SK-N-SH (cell line): ENCODE data around the gene TMPRSS13. TPM values are rescaled to one million over a fixed set of nuclear protein-coding genes. Genes with fewer than 3 reads are reported as not detected.

ENCODE experiments used
- CTCF ChIA-PET: fragments of 300-600, 350-600 bp; formaldehyde crosslinking; extraction: SDS; loops from one replicate; lab custom pipeline; 2021; lab: Yijun Ruan, JAX
- POLR2A ChIA-PET: fragments of 350-600 bp; sonication (Branson Sonifier 250); formaldehyde crosslinking; extraction: SDS; loops from one replicate; lab custom pipeline; 2020; ENCODE audit warnings: antibody characterized with exemption, inconsistent platforms; lab: Yijun Ruan, JAX
- DNase-seq: peaks from one replicate; pipeline ENCODE4 v3.0.0; 2012
- H2AFZ ChIP-seq: fragments of 200-600 bp; sonication (generic); 2 replicates; pipeline ENCODE4 v1.8.1; 2016; ENCODE audit warnings: antibody characterized with exemption, mild to moderate bottlenecking, low read depth
- H3F3A ChIP-seq: fragments of 200-600 bp; sonication (generic); replicated peaks from 2 replicates; pipeline ENCODE3; 2016; ENCODE audit warnings: antibody characterized with exemption, mild to moderate bottlenecking; ENCODE audit not compliant: insufficient read depth
- H3K27ac ChIP-seq, 2 experiments: fragments of 200-500 bp in 1 of 2; fragments of 200-600 bp in 1 of 2; sonication (Bioruptor generic) in 1 of 2; sonication (generic), shearing (Covaris generic) in 1 of 2; 2 replicates each; pipeline versions ENCODE4 v1.5.1 to v1.6.1; 2014 to 2016; ENCODE audit warnings: low read depth in 2 of 2, inconsistent platforms in 1 of 2, low read length in 1 of 2, mild to moderate bottlenecking in 1 of 2, mixed read lengths in 1 of 2
- H3K27me3 ChIP-seq: fragments of 200-600 bp; sonication (generic), shearing (Covaris generic); 2 replicates; pipeline ENCODE4 v1.6.1; 2016; ENCODE audit warnings: mixed run types; ENCODE audit not compliant: insufficient read depth
- H3K36me3 ChIP-seq, 2 experiments: fragments of 200-500 bp in 1 of 2; fragments of 200-600 bp in 1 of 2; sonication (Bioruptor generic) in 1 of 2; sonication (generic) in 1 of 2; replicated peaks in 1 of 2; 2 replicates each; pipeline versions ENCODE3 to v1.5.1; 2014 to 2016; ENCODE audit warnings: low read length in 1 of 2, mild to moderate bottlenecking in 1 of 2; ENCODE audit not compliant: insufficient read depth in 2 of 2, control insufficient read depth in 1 of 2
- H3K4me1 ChIP-seq, 2 experiments: fragments of 200-500 bp in 1 of 2; fragments of 200-600 bp in 1 of 2; sonication (Bioruptor generic) in 1 of 2; sonication (generic), shearing (Covaris generic) in 1 of 2; 2 replicates each; pipeline versions ENCODE4 v1.5.1 to v1.6.1; 2014 to 2016; ENCODE audit warnings: low read depth in 1 of 2, low read length in 1 of 2, mixed run types in 1 of 2; ENCODE audit not compliant: insufficient read depth in 2 of 2, control insufficient read depth in 1 of 2
- H3K4me2 ChIP-seq: fragments of 200-600 bp; sonication (generic), shearing (Covaris generic); 2 replicates; pipeline ENCODE4 v1.6.1; 2017; ENCODE audit warnings: mixed run types
- H3K4me3 ChIP-seq, 2 experiments: fragments of 200-500 bp in 1 of 2; fragments of 200-600 bp in 1 of 2; sonication (Bioruptor generic) in 1 of 2; sonication (generic), shearing (Covaris generic) in 1 of 2; 2 replicates each; pipeline versions ENCODE4 v1.5.1 to v1.8.1; 2014 to 2016; ENCODE audit warnings: low read depth in 2 of 2, inconsistent platforms in 1 of 2, low read length in 1 of 2, mild to moderate bottlenecking in 1 of 2, mixed read lengths in 1 of 2, moderate library complexity in 1 of 2
- H3K79me2 ChIP-seq: fragments of 200-600 bp; sonication (generic); 2 replicates; pipeline ENCODE4 v1.8.1; 2017; ENCODE audit warnings: mild to moderate bottlenecking; ENCODE audit not compliant: insufficient read depth
- H3K9ac ChIP-seq: fragments of 200-600 bp; sonication (generic); 2 replicates; pipeline ENCODE4 v1.6.1; 2017; ENCODE audit warnings: mixed run types
- H3K9me2 ChIP-seq: fragments of 200-600 bp; sonication (generic); 2 replicates; pipeline ENCODE4 v1.6.1; 2017; ENCODE audit warnings: mixed run types
- H3K9me3 ChIP-seq: fragments of 200-600 bp; sonication (generic); 2 replicates; pipeline ENCODE4 v1.6.1; 2017; ENCODE audit warnings: mixed run types, mild to moderate bottlenecking, moderate library complexity
- H4K20me1 ChIP-seq: fragments of 200-600 bp; sonication (generic); 2 replicates; pipeline ENCODE4 v1.6.1; 2017; ENCODE audit warnings: mild to moderate bottlenecking, mixed run types; ENCODE audit not compliant: insufficient read depth
- ELF1 ChIP-seq: IDR thresholded peaks from 2 replicates; pipeline ENCODE4 v1.4.0; 2012
- EZH2phosphoT487 ChIP-seq: fragments of 200-600 bp; sonication (generic); IDR thresholded peaks from 2 replicates; pipeline ENCODE4 v1.6.1; 2017; ENCODE audit warnings: low read depth, mixed run types, mild to moderate bottlenecking, antibody characterized with exemption, moderate library complexity, borderline replicate concordance
- FOXJ3 ChIP-seq: sonication (generic); formaldehyde crosslinking; IDR thresholded peaks from 2 replicates; pipeline ENCODE4 v1.5.1; 2020; ENCODE audit warnings: mild to moderate bottlenecking, missing genetic modification reagents
- GABPA ChIP-seq: IDR thresholded peaks from 2 replicates; pipeline ENCODE4 v1.4.0; 2012; ENCODE audit warnings: low read depth, mild to moderate bottlenecking
- GATA2 ChIP-seq: sonication (generic); formaldehyde crosslinking; IDR thresholded peaks from 2 replicates; pipeline ENCODE4 v1.5.0; 2020; ENCODE audit warnings: mild to moderate bottlenecking, missing genetic modification reagents
- JUND ChIP-seq: IDR thresholded peaks from 2 replicates; pipeline ENCODE4 v1.4.0; 2012
- NFIC ChIP-seq: IDR thresholded peaks from 2 replicates; pipeline ENCODE4 v1.4.0; 2012; ENCODE audit warnings: borderline replicate concordance
- NRF1 ChIP-seq: IDR thresholded peaks from 2 replicates; pipeline ENCODE4 v1.6.1; 2012; ENCODE audit warnings: low read depth, mild to moderate bottlenecking, low read length
- RXRA ChIP-seq: IDR thresholded peaks from 2 replicates; pipeline ENCODE4 v1.4.0; 2012; ENCODE audit warnings: low read depth, mild to moderate bottlenecking, borderline replicate concordance
- SIN3A ChIP-seq: IDR thresholded peaks from 2 replicates; pipeline ENCODE4 v1.6.1; 2012; ENCODE audit warnings: low read depth, mild to moderate bottlenecking, low read length, moderate library complexity, borderline replicate concordance
- TCF12 ChIP-seq: IDR thresholded peaks from 2 replicates; pipeline ENCODE4 v1.4.0; 2012
- WGBS: methylation state at CpG from one replicate; pipeline ENCODE4 v1.1.6; 2017; ENCODE audit warnings: low lambda C conversion rate; 5-methylcytosine and 5-hydroxymethylcytosine counted together
- polyA plus RNA-seq, 3 experiments: library from polyadenylated mRNA; depleted of rRNA; stranded (reverse); fragments of >200 nt; gene quantifications; 2 replicates each; pipeline ENCODE4 v1.2.3, GENCODE V29; 2012
- TF ChIP-seq, protein P1 (sequence below): IDR thresholded peaks from 2 replicates; pipeline ENCODE4; 2012
- TF ChIP-seq, protein P2 (sequence below): IDR thresholded peaks from 2 replicates; pipeline ENCODE4 v1.4.0; 2012; ENCODE audit warnings: low read depth

TMPRSS13 gene
- polyA plus RNA-seq, 1 of the 3 experiments (the other 2 are of a cell fraction), result not detected

DNA sequence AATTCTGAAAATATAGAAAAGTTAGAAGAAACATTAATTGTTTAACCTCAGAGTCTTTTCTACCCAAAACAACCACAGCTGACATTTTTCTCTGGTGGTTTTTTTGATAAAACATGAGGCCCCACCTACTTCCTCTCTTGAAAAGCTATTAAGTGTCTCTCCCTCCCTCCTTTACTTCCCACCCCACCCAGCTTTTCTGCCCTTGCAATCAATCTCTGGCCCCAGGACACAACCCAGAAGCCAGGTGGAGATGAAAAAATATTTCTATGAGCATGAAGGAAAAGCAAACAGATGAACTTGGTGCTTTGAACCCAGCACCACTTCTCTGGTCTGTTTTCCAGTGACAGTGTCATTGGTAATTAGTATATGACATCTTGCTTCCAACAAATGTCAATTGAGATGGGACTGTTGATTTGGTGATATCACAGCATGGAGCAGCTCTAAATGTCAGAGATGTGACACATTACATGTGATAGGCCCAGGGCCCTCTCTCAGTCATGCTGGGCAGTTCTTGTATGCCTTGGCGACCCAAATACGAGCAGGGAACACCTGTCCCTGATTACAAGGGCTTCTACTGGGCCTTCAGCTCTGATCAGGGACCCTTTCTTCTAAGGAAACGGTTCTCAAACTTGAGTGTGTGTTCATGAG lies 23.9 kb upstream of the TMPRSS13 start:
- H3K4me2 ChIP-seq, result no peak overlapping the region
- H3K27ac ChIP-seq, result no peak overlapping the region
- POLR2A ChIA-PET, result no interaction called here
- CTCF ChIA-PET, result interaction anchor here (1.1 to 15.1 kb wide), 9 partner anchors 7 to 526 kb away, joined by 3 to 481 read pairs (median 3); partner anchors contain the start of gene FXYD2
- no peaks in the 10 kb centered on the region for H3K9me3 ChIP-seq
- no peaks in the 10 kb centered on the region for H3K79me2 ChIP-seq
- no peaks in the 10 kb centered on the region for H3K36me3 ChIP-seq
- H3K9me2 ChIP-seq, result no peaks in the 10 kb centered on the region
- no peak overlapping the region for H2AFZ ChIP-seq
- no peaks in the 10 kb centered on the region; the same call in 1 of the 2 replicates for H3K27me3 ChIP-seq
- peaks cover 0 to 2% of the 10 kb centered on the region in 2 experiments; a peak in 1 of 4 replicates for H3K4me1 ChIP-seq
- H3F3A ChIP-seq, result no peaks in the 10 kb centered on the region
- no peaks in the 10 kb centered on the region for H4K20me1 ChIP-seq
- H3K9ac ChIP-seq, result no peak overlapping the region
- DNase-seq, result no peak
- TF ChIP-seq EZH2phosphoT487 (no peak), NRF1 (no peak), GABPA (no peak), FOXJ3 (CRISPR knock-in tag) (no peak), NFIC (no peak)
- WGBS, result 10% methylated on average over 1 of the region's 3 CpGs
- H3K4me3 ChIP-seq, result no peak overlapping the region

- Histone ChIP-seq H3K9me3 (no peaks in the 10 kb centered on the region), H4K20me1 (no peaks in the 10 kb centered on the region), H3K9me2 (no peaks in the 10 kb centered on the region), H3K27ac (no peak overlapping the region), H3F3A (no peaks in the 10 kb centered on the region), H3K4me3 (no peak overlapping the region), H2AFZ (no peak overlapping the region), H3K79me2 (no peaks in the 10 kb centered on the region), H3K36me3 (no peaks in the 10 kb centered on the region), H3K9ac (no peak overlapping the region), H3K4me2 (no peak overlapping the region), H3K27me3 (no peaks in the 10 kb centered on the region; the same call in 1 of the 2 replicates), H3K4me1 (peaks cover 0 to 2% of the 10 kb centered on the region in 2 experiments; a peak in 1 of 4 replicates)
- CTCF ChIA-PET, result interaction anchor here (0.5 to 15.1 kb wide), 10 partner anchors 22 to 620 kb away, joined by 3 to 481 read pairs (median 4); partner anchors contain the start of gene FXYD2
- WGBS, result 53% methylated on average over 13 of the region's 15 CpGs
- TF ChIP-seq NFIC, result no peak
- TF ChIP-seq TCF12, result no peak
- TF ChIP-seq SIN3A, result no peak
- TF ChIP-seq NRF1, result no peak
- TF ChIP-seq JUND, result no peak
- TF ChIP-seq GATA2 (CRISPR knock-in tag), result no peak
- no peak for TF ChIP-seq ELF1
- TF ChIP-seq, protein P1, sequence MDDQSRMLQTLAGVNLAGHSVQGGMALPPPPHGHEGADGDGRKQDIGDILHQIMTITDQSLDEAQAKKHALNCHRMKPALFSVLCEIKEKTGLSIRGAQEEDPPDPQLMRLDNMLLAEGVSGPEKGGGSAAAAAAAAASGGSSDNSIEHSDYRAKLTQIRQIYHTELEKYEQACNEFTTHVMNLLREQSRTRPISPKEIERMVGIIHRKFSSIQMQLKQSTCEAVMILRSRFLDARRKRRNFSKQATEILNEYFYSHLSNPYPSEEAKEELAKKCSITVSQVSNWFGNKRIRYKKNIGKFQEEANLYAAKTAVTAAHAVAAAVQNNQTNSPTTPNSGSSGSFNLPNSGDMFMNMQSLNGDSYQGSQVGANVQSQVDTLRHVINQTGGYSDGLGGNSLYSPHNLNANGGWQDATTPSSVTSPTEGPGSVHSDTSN, result no peak
- TF ChIP-seq RXRA, result no peak
- TF ChIP-seq, protein P2, sequence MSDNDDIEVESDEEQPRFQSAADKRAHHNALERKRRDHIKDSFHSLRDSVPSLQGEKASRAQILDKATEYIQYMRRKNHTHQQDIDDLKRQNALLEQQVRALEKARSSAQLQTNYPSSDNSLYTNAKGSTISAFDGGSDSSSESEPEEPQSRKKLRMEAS, result no peak
- POLR2A ChIA-PET, result interaction anchor here (0.6 kb wide), 1 partner anchor 735 kb away, joined by 5 read pairs; no protein-coding TSS in a partner anchor
- DNase-seq, result no peak
These were observed 22.1 kb upstream of the TMPRSS13 start for GRCh38 chr11:117950993-117951961.
